GM20000 (cell line): ENCODE results near the gene PIM3.
"Not testable (repeated sequence)": the region's sequence is repeated elsewhere in the genome, so short reads cannot be mapped to it uniquely, and the experiment has no call there.

Experiments
- DNase-seq: peaks from one replicate; pipeline ENCODE4 v3.0.0; 2012; ENCODE audit warnings: low spot score
- CTCF ChIP-seq: IDR thresholded peaks from 2 replicates; pipeline ENCODE4 v1.5.1; 2012; ENCODE audit warnings: mild to moderate bottlenecking, control low read depth; ENCODE audit errors: extremely low read depth, missing control alignments

PIM3 gene

GRCh38 chr22:49942565-49943404 lies 17.8 kb upstream of the PIM3 start:
- no peak for DNase-seq
- TF ChIP-seq CTCF, result no peak

- DNase-seq, result no peak
- no peak for TF ChIP-seq CTCF
Observed at GRCh38 chr22:49943405-49943765, 17.2 kb upstream of the PIM3 start.

GRCh38 chr22:49943771-49944398 lies 16.7 kb upstream of the PIM3 start:
- no peak for TF ChIP-seq CTCF

GRCh38 chr22:49944399-49944891 lies 16.1 kb upstream of the PIM3 start:
- no peak for DNase-seq
- TF ChIP-seq CTCF, result no peak

More at GRCh38 chr22:49943771-49944398, 16.7 kb upstream of the PIM3 start:
- DNase-seq, result no peak

- DNase-seq, result not testable (repeated sequence)
Observed at GRCh38 chr22:49945042-49945794, 15.4 kb upstream of the PIM3 start.

- no peak for TF ChIP-seq CTCF
- DNase-seq, result no peak
Observed at GRCh38 chr22:49946612-49947295, 13.8 kb upstream of the PIM3 start.

GRCh38 chr22:49947296-49947622 lies 13.3 kb upstream of the PIM3 start:
- no peak for DNase-seq
- no peak for TF ChIP-seq CTCF
